Right cardiac atrium (tissue), 5 donors: Measurements from ENCODE around the gene AMH. TPM values are rescaled to one million over a fixed set of nuclear protein-coding genes. Genes with fewer than 3 reads are reported as not detected.

Source experiments
- ATAC-seq, 2 donors: fragments of 200-7000 bp; cut with Tn5 transposase; one replicate each; pipeline versions ENCODE4 v1.8.0 to v1.9.1; 2020; ENCODE audit warnings: moderate library complexity in 2 of 2, mild to moderate bottlenecking in 1 of 2
- DNase-seq, 3 donors: peaks; one replicate each; pipeline ENCODE4 v3.0.0-alpha.2; 2020
- H3K27ac ChIP-seq: one replicate; pipeline ENCODE4 v1.5.1; 2013; ENCODE audit warnings: mild to moderate bottlenecking, low read length, control low read depth, moderate library complexity
- H3K27me3 ChIP-seq: one replicate; pipeline ENCODE4 v1.6.1; 2013; ENCODE audit not compliant: control insufficient read depth, insufficient read depth
- H3K4me1 ChIP-seq: one replicate; pipeline ENCODE4 v1.6.1; 2013; ENCODE audit warnings: low read length; ENCODE audit not compliant: control insufficient read depth, insufficient read depth
- H3K4me3 ChIP-seq: one replicate; pipeline ENCODE4 v1.5.1; 2013; ENCODE audit warnings: low read length, control low read depth
- H3K9me3 ChIP-seq: one replicate; pipeline ENCODE4 v1.6.1; 2013; ENCODE audit warnings: low read length; ENCODE audit not compliant: control insufficient read depth
- WGBS: extraction: QIAGEN DNeasy Blood & Tissue Kit; methylation state at CpG from one replicate; pipeline ENCODE4 v1.1.7; 2013; 5-methylcytosine and 5-hydroxymethylcytosine counted together
- intact Hi-C, 4 donors: fragments of 100-400 bp; cut with DNase I; formaldehyde crosslinking; loops; one replicate each; pipeline versions ENCODE4 v1.11.0 to v1.14.0; 2022 to 2023
- polyA plus RNA-seq: library from polyadenylated mRNA; stranded (reverse); fragments of 200-250 nt; gene quantifications from one replicate; pipeline ENCODE4 v1.2.3, GENCODE V29; 2013
- total RNA-seq, 4 donors: library from RNA; stranded (reverse); fragmentation: NEBNext Ultra II Directional; extraction: Animal tissue kit (Norgen Biotek cat#: 25700); gene quantifications; one replicate each; pipeline ENCODE4 v1.2.1, GENCODE V29; 2021
- donor health status: healthy with polysubstance abuse.
- donor health status: DM: no; HTN: yes; CAD: no.
- donor health status: DM: no; HTN: no; CAD: no.
- donor health status: DM: no; HTN: yes; CAD: no; lungs with severe emphysema.
- donor health status: DM: yes; HTN: yes; CAD: no.

AMH gene
- total and polyA plus RNA-seq, 5 donors, result 0.31 to 1.6 (median 0.99) TPM

GRCh38 chr19:2229103-2230032 is 19.8 kb upstream of the AMH start:
- Histone ChIP-seq H3K27ac (no peak overlapping the region), H3K4me3 (no peak overlapping the region), H3K9me3 (no peaks in the 10 kb centered on the region), H3K4me1 (no peaks in the 10 kb centered on the region), H3K27me3 (no peaks in the 10 kb centered on the region)
- WGBS, result 93% methylated on average over 45 of the region's 45 CpGs
- no peak for DNase-seq
- intact Hi-C loops, result loop anchor here in 3 of 4 donors (10.0 kb wide), 3 partner anchors 55 to 85 kb away; partner anchors contain the start of gene AP3D1 (in 1 of the 3)
- no peak for ATAC-seq

GRCh38 chr19:2230033-2230531 is 19.0 kb upstream of the AMH start:
- 88% methylated on average over 43 of the region's 43 CpGs for WGBS
- intact Hi-C loops, result loop anchor here in 3 of 4 donors (10.0 kb wide), 2 partner anchors 55 to 85 kb away; no protein-coding TSS in a partner anchor

DNA sequence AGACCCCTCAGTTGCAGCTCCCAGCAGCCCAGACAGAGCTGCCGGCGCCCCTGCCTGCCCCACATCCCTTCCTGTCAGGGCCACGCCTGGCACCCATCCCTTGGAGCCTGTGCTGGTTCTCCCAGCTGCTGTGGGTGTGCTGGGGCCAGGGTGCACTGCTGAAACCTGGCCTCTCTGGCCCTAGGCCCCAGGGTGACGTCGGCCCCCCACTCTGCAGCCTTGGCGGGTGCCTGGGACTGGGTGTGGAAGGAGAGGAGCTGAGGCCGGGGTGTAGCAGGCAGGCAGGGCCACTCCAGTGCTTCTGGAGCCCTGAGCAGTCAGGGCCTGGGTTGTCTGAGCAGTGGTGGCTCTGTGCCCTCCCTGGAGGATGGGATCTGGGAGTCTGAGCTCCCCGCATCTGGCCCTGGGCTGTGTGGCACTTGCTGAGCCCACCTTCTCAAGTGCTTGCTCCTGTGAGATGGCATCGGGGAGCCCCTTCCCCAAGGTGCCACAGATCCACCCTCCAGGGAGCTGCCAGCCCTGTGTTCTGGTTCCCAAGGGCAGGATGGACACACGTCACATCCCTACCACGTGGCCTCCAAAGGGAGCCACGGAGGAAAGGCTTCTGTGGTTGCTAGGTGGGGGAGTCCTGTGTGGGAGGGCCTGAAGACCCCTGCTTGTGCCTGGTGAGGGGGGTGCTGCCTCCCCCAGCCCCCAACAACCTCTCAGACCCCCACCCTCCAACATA is 18.2 kb upstream of the AMH start:
- H3K4me1 ChIP-seq, result peaks cover 2% of the 10 kb centered on the region
- peak in 2 of 3 donors; percentile 48 to 74 for DNase-seq
- intact Hi-C loops, result loop anchor here in 3 of 4 donors (10.0 kb wide), 2 partner anchors 56 to 84 kb away; no protein-coding TSS in a partner anchor
- H3K27me3 ChIP-seq, result no peaks in the 10 kb centered on the region
- WGBS, result 67% methylated on average over 12 of the region's 12 CpGs
- H3K9me3 ChIP-seq, result no peaks in the 10 kb centered on the region
- ATAC-seq, result peak; percentile 1
- no peak overlapping the region for H3K27ac ChIP-seq
- no peak overlapping the region for H3K4me3 ChIP-seq

More at GRCh38 chr19:2230033-2230531, 19.0 kb upstream of the AMH start:
- no peaks in the 10 kb centered on the region for H3K27me3 ChIP-seq
- DNase-seq (no peak), ATAC-seq (no peak)
- no peak overlapping the region for H3K27ac ChIP-seq
- no peaks in the 10 kb centered on the region for H3K9me3 ChIP-seq
- H3K4me1 ChIP-seq, result peaks cover 2% of the 10 kb centered on the region
- no peak overlapping the region for H3K4me3 ChIP-seq

DNA sequence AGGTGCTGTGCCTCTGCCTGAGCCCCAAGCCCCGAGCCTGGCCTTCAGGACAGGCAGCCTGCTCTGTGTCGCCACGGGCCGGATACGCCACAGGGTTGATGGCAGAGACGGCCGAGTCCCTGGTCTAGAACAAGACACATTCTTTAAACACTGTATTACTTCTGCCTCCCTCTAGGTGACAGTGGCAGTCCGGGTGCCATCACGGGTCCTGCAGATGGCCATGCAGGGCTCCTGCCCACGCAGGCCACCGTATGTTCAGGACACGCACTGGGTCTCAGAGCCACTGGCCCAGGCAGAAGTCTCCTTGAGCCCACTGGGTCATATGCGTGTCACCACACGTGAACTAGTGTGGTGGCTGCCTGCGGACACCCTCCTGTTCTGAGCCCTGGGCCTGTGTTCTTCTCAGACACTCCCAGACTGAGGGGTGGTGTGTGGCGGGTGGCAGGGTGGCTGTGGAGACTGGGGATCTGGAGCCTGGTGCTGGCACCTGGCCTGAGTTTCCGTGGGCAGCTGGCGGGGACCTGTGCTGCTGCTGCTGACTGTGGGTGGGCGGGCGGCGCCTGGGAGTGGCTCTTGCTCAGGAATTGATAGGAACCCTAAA is 17.4 kb upstream of the AMH start:
- no peaks in the 10 kb centered on the region for H3K9me3 ChIP-seq
- no peaks in the 10 kb centered on the region for H3K27me3 ChIP-seq
- DNase-seq, result no peak
- H3K27ac ChIP-seq, result no peak overlapping the region
- intact Hi-C loops, result loop anchor here in 3 of 4 donors (10.0 kb wide), 2 partner anchors 57 to 83 kb away; no protein-coding TSS in a partner anchor
- no peak overlapping the region for H3K4me3 ChIP-seq
- no peak for ATAC-seq
- peaks cover 2% of the 10 kb centered on the region for H3K4me1 ChIP-seq
- WGBS, result 74% methylated on average over 21 of the region's 21 CpGs

GRCh38 chr19:2232286-2233151 is 16.6 kb upstream of the AMH start:
- H3K9me3 ChIP-seq, result no peaks in the 10 kb centered on the region
- DNase-seq, result no peak
- peaks cover 4% of the 10 kb centered on the region for H3K4me1 ChIP-seq
- H3K27me3 ChIP-seq, result no peaks in the 10 kb centered on the region
- 83% methylated on average over 30 of the region's 30 CpGs for WGBS
- no peak for ATAC-seq
- intact Hi-C loops, result loop anchor here in 3 of 4 donors (10.0 kb wide), 2 partner anchors 58 to 82 kb away; no protein-coding TSS in a partner anchor
- H3K27ac ChIP-seq, result no peak overlapping the region
- H3K4me3 ChIP-seq, result no peak overlapping the region

- DNase-seq, result no peak
- intact Hi-C loops, result loop anchor here in 3 of 4 donors (10.0 kb wide), 2 partner anchors 59 to 81 kb away; no protein-coding TSS in a partner anchor
- no peaks in the 10 kb centered on the region for H3K27me3 ChIP-seq
- peaks cover 9% of the 10 kb centered on the region for H3K4me1 ChIP-seq
- no peak overlapping the region for H3K4me3 ChIP-seq
- no peaks in the 10 kb centered on the region for H3K9me3 ChIP-seq
- no peak overlapping the region for H3K27ac ChIP-seq
- WGBS, result 90% methylated on average over 25 of the region's 25 CpGs
- ATAC-seq, result no peak
Observed at GRCh38 chr19:2233601-2234280, 15.4 kb upstream of the AMH start.

DNA sequence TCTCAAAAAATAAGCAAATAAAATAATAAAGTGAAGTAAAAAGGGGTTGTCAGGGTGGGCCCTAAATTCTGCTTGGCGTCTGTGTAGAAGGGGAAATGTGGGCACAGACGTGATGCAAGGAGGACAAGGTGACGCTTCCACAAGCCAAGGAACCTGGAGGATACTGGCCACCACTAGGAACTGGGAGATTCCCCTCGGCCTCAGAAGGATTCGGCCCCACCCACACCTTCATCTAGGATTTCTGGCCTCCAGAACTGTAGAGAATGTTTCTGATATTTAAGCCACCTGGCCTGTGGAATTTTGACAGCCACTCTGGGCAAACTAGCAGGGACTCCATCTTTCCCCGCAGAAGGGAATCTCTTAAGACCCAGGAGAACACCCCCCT is 14.1 kb upstream of the AMH start:
- Histone ChIP-seq H3K4me1 (peaks cover 9% of the 10 kb centered on the region), H3K9me3 (no peaks in the 10 kb centered on the region), H3K4me3 (peak overlapping the region; percentile 92), H3K27me3 (no peaks in the 10 kb centered on the region), H3K27ac (peak overlapping the region; percentile 1)
- ATAC-seq (no peak), DNase-seq (no peak)
- WGBS, result 45% methylated on average over 6 of the region's 6 CpGs
- intact Hi-C loops, result loop anchor here (5.0 to 10.0 kb wide), 5 partner anchors 37 to 92 kb away; partner anchors contain the start of genes LSM7 (in 1 of the 4) and SPPL2B (in 1 of the 4)

DNA sequence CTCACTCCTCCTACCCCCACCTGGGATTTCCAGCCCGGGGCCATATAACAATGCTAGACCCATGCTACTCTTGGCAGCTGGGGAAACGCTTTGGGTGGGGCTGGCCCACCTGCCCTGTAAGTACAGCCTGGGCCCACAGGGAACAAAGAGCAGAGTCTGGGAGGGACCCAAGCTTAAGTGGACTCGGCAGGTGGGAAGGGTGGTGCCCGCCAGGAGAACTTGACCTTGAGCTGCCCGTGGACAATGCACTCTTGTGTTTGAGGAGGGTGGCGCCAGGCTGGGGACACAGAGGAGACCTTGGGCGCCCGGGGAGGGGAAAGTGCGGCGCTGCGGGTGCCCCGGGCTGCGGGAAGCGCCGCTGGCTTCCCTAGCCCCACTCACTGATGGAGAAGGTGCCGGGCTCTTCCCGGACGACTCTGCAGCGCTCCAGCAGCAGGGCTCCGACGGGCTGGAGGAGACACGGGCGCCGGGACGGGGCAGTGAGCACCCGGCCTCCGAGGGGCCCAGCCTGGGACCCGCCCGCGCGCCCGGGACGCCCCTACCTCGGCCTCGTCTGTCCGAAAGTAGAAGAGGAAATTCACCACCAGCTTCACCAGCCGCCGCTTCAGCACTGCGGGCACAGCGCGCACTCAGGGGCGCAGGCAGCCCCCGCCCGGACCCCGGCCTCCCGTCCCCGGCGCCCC is 13.6 kb upstream of the AMH start:
- peaks cover 12% of the 10 kb centered on the region for H3K4me1 ChIP-seq
- peak overlapping the region; percentile 92 for H3K4me3 ChIP-seq
- peak overlapping the region; percentile 1 for H3K27ac ChIP-seq
- ATAC-seq (peak; percentile 0 to 1), DNase-seq (peak in 2 of 3 donors; percentile 46 to 73)
- intact Hi-C loops, result loop anchor here (5.0 to 10.0 kb wide), 5 partner anchors 37 to 92 kb away; partner anchors contain the start of genes LSM7 (in 1 of the 4) and SPPL2B (in 1 of the 4)
- WGBS, result under 1% methylated on average over 48 of the region's 48 CpGs
- H3K27me3 ChIP-seq, result no peaks in the 10 kb centered on the region
- H3K9me3 ChIP-seq, result no peaks in the 10 kb centered on the region

DNA sequence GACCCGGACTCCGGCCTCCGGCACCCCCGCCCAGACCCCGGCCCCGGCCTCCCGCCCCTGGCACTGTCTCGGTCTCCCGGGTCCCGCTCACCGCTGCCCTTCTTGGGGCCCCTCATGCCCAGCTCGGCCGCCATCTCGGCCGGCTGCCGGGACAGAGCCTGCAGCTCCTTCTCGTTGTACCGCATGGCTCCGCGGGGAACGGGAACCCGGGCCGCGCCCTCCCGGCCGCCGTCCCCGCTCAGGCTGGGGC is 13.1 kb upstream of the AMH start:
- Histone ChIP-seq H3K4me1 (peaks cover 16% of the 10 kb centered on the region), H3K4me3 (peak overlapping the region; percentile 92), H3K9me3 (no peaks in the 10 kb centered on the region), H3K27me3 (no peaks in the 10 kb centered on the region), H3K27ac (peak overlapping the region; percentile 38)
- under 1% methylated on average over 28 of the region's 28 CpGs for WGBS
- intact Hi-C loops, result loop anchor here (5.0 to 10.0 kb wide), 5 partner anchors 36 to 91 kb away; partner anchors contain the start of genes LSM7 (in 1 of the 4) and SPPL2B (in 1 of the 4)
- no peak for ATAC-seq
- no peak for DNase-seq
